GM12872 (cell line): ENCODE data around the gene DVL1.

Experiments used
- CTCF ChIP-seq: IDR thresholded peaks from 3 replicates; pipeline ENCODE4 v1.5.1; 2011; ENCODE audit warnings: low read depth, mild to moderate bottlenecking, low read length, moderate library complexity; ENCODE audit not compliant: insufficient read depth

Gene DVL1

GRCh38 chr1:1361982-1362423, 12.8 kb upstream of the DVL1 start:
- TF ChIP-seq CTCF: no peak

- TF ChIP-seq CTCF: no peak
Observed at GRCh38 chr1:1361233-1361981, 12.2 kb upstream of the DVL1 start.

- TF ChIP-seq CTCF: no peak
Observed at GRCh38 chr1:1360506-1361169, 11.4 kb upstream of the DVL1 start.

- no peak for TF ChIP-seq CTCF
Observed at GRCh38 chr1:1359664-1360468, 10.6 kb upstream of the DVL1 start.

- TF ChIP-seq CTCF: no peak
Observed at GRCh38 chr1:1359308-1359663, 10.1 kb upstream of the DVL1 start.

GRCh38 chr1:1358433-1359271, 9.4 kb upstream of the DVL1 start, which contains the start of gene MXRA8:
Gene MXRA8 (minus strand): TSS chr1:1358555. CDS start chr1:1358504, 51 bp downstream.
- no peak for TF ChIP-seq CTCF
